ENCODE measurements around the gene WDR88.

DNA sequence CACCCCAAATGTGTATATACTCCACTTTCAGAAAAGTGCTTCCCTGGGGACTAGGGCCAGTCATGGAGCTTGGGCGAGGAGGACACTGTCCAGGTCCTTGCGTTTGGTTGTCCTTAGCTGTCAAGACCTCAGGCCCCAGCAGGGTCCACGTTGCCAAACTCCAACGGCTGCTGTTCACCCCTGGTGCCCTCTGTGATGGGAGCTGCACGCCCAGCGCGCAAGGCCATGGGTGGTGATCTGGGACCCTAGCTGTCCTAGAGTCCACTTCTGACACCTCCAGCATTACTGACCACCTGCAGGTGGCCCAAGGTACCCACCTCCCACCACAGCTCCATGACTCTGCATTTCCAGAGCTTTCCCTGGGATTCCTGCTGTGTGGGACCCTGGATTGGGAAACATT lies 66.3 kb downstream of the WDR88 start:
- TF ChIP-seq CTCF (optimal IDR thresholded peaks at IDR 0.05 in 1 of 3, IDR thresholded peaks at IDR 0.05 in 1 of 3, conservative IDR thresholded peaks at IDR 0.05 in 1 of 3; ENCODE audit: extremely low read depth in 1 of 3, insufficient read depth in 2 of 3, low read length in 3 of 3) (no peak), EZH2 (IDR thresholded peaks at IDR 0.05; ENCODE audit: low read length) (no peak)

Measured in keratinocyte (primary cell).